Measurements from ENCODE around the gene SUPT4H1.
"Not testable (repeated sequence)": the region's sequence is repeated elsewhere in the genome, so short reads cannot be mapped to it uniquely, and the experiment has no call there.

Gene SUPT4H1

DNA sequence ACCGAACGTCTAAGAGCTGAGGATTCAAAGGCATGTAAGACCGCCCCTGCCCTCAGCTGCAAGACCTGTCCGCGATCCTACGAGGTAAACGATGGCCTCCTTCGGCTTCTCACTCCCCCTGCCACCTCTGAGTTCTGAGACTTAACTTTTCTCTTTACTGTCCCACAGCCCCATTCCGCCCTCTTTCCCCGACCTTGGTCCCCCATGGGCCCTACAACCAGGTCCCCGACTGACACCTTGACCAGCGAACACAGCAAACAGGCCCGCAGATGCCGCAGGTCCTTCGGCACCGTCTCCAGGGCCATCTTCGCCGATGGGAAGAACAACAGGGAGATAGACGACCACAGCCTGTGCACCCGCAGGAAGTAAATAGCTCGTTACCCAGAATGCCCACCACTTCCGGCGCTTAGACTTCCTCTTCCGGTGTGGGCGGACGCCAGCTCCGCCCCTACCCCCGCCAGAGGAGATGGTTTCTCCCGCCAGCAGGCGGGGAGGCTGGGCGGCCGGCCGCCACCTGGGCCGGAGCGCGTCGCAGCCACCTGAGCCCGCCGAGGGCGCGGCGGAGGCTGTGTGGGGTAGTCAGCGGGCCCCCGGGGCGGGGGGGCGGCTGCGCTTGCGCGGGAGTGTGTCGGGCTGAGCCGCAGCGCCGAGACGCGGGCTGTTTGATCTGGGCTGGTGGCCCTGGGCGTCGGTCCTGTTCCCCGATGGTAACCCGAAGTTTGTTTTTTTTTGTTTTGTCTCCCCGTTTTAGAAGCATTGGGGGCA lies at the start of gene SUPT4H1:
TSS of gene SUPT4H1 (minus strand) at position 371 of the 765 bp plus-strand sequence. CDS start at position 305, 66 bp downstream.
- CTCF ChIA-PET: interaction anchor here (0.9 to 6.7 kb wide), 11 partner anchors 9 to 104 kb away, joined by 3 to 43 read pairs (median 4); no protein-coding TSS in a partner anchor
- DNase-seq (ENCODE audit: low read depth, low spot score): peak; percentile 36

DNA sequence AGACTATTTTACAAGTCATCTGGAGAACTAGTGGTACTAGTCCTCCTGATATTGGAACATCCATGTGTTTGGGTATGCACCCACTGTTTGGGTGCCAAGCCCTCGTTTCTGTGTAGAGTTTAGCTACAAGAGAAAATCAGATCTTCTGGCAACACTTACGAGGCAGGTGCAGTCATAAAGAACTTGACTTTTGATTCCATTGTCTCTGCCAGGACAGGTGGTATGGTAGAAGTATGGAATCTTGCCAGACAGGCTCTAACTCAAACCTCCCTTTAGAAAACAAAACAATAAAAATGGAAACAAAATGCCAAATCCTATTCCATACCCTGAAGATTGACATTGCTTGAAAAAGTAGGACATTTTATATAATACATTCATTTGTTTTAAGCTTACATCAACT lies 49.3 kb upstream of the SUPT4H1 start:
- ChIA-PET CTCF (no interaction called here), POLR2A (no interaction called here)
- TF ChIP-seq, protein P1, sequence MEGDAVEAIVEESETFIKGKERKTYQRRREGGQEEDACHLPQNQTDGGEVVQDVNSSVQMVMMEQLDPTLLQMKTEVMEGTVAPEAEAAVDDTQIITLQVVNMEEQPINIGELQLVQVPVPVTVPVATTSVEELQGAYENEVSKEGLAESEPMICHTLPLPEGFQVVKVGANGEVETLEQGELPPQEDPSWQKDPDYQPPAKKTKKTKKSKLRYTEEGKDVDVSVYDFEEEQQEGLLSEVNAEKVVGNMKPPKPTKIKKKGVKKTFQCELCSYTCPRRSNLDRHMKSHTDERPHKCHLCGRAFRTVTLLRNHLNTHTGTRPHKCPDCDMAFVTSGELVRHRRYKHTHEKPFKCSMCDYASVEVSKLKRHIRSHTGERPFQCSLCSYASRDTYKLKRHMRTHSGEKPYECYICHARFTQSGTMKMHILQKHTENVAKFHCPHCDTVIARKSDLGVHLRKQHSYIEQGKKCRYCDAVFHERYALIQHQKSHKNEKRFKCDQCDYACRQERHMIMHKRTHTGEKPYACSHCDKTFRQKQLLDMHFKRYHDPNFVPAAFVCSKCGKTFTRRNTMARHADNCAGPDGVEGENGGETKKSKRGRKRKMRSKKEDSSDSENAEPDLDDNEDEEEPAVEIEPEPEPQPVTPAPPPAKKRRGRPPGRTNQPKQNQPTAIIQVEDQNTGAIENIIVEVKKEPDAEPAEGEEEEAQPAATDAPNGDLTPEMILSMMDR (IDR thresholded peaks at IDR 0.05; ENCODE audit: insufficient read depth, low read length, missing control alignments): no peak
- no peak for DNase-seq (ENCODE audit: low read depth, low spot score)
- no peak overlapping the region for H3K4me3 ChIP-seq (ENCODE audit: low read depth, low read length)

More for the DNA sequence above, at the start of gene SUPT4H1:
- TF ChIP-seq, protein P1 (IDR thresholded peaks at IDR 0.05; ENCODE audit: insufficient read depth, low read length, missing control alignments): no peak
- POLR2A ChIA-PET: interaction anchor here (0.6 to 4.8 kb wide), 13 partner anchors 8 to 345 kb away, joined by 3 to 88 read pairs (median 7); partner anchors contain the start of genes RNF43 and SRSF1
- H3K4me3 ChIP-seq (ENCODE audit: low read depth, low read length): peak within 1 kb of the TSS; percentile 99

DNA sequence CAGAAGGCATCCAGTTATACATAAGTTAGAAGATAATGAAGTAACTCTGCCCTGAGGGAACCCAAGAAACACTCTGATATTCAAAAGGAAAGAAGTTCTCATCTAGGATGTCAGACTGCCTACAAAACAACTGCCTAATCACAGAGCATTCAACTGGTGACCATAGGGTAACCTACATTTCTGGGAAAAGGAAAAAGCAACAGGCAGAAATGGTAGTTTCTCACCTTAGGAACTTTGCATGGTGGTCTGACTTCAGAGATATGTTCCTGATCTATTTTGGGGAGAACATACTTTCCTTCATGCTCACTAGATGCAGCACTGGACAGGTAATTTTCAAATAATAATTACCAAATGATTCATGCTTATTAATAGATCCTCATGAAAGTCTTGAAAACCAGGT lies 48.8 kb upstream of the SUPT4H1 start:
- no peak overlapping the region for H3K4me3 ChIP-seq (ENCODE audit: low read depth, low read length)
- TF ChIP-seq, protein P1 (IDR thresholded peaks at IDR 0.05; ENCODE audit: insufficient read depth, low read length, missing control alignments): no peak
- ChIA-PET CTCF (no interaction called here), POLR2A (no interaction called here)
- DNase-seq (ENCODE audit: low read depth, low spot score): no peak

DNA sequence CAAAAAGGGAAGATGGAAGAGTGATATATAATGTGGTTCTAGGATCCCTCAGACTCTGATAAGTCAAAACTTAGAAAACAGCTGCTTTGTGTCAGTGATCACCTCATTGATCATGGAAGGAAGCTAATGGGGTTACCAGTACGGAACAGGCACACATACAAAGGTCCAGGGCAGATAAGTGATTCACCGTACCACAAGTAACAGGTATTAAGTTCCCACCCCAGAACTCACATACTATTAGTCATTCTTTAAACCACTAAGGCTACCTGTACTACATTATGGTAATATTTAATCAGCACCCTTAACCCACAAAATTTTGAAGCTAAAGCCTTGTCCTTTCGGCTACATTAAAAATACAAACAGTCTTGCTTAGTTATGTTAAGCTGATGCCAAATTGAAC lies 48.0 kb upstream of the SUPT4H1 start:
- no peak for DNase-seq (ENCODE audit: low read depth, low spot score)
- POLR2A ChIA-PET: no interaction called here
- TF ChIP-seq, protein P1 (IDR thresholded peaks at IDR 0.05; ENCODE audit: insufficient read depth, low read length, missing control alignments): no peak
- CTCF ChIA-PET: interaction anchor here (0.7 kb wide), 1 partner anchor 17 kb away, joined by 4 read pairs; the partner anchor contains the start of gene RNF43
- no peak overlapping the region for H3K4me3 ChIP-seq (ENCODE audit: low read depth, low read length)

DNA sequence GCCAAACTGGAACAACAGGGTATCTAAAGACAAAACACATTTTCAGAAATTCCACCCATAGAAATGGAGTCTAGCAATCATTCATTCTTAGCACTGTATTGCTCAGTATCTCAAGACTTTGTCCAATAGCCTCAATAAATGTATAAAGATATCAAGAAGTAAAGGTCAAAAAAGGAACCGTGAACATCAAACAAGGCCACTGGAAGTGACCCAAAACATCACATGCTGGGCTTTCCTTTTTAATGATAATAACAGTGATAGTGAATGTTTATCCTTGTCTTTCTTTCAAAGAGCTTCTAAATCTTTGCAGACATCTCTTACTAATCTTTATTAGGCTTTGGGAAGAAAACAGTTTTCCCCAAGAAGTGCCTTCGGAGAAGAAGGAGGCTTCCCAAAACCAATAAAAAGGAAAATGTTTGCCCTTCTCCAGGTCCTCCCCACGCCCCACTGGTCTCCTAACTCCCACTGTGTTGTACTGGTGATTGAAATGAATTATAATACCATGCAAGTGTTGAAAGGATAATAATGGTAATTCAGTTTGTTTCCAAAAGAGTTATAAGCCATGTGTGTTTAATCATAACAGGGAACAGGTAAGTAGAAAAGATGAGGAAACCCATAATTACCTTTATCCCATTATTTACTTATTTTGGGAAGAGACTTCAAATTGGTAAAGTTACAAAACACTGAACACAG lies 46.7 kb upstream of the SUPT4H1 start:
- no peak for DNase-seq (ENCODE audit: low read depth, low spot score)
- ChIA-PET CTCF (no interaction called here), POLR2A (no interaction called here)
- no peak overlapping the region for H3K4me3 ChIP-seq (ENCODE audit: low read depth, low read length)
- TF ChIP-seq, protein P1 (IDR thresholded peaks at IDR 0.05; ENCODE audit: insufficient read depth, low read length, missing control alignments): no peak

- H3K4me3 ChIP-seq (ENCODE audit: low read depth, low read length); DNase-seq (ENCODE audit: low read depth, low spot score); CTCF ChIA-PET; POLR2A ChIA-PET: not testable (repeated sequence)
These were observed 45.4 kb upstream of the SUPT4H1 start for GRCh38 chr17:58397421-58397820.

Measured in AG04449 (cell line).